ENCODE results near the gene EVA1A.

DNA sequence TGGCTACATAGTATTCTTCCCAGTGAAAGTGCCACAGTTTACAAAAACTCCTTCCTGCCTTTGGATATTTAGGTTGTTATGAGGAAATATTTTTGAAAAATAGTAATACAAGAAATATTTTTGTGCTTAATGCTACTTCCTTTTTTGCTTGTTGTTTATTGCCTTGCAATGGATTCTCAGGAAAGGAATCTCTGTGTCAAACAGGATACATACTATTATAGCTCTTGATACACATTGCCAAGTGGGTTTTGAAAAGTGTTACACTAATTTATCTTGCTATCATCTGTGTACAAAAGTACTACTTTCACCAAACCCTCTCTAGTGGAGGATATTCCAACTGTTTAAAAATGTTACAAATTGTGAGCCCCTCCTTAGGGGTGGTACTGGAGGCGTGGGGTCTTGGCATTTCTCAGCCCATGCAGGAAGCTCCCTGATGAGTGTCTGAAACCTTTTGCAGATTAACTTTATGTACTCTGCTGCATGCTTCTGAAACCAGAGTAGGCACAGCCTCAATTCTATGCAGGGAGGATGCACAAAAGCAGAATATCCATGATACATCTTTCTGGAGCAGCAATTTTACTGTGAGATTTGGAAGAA lies 54.5 kb downstream of the EVA1A start:
- TF ChIP-seq POLR2A (IDR thresholded peaks at IDR 0.05; ENCODE audit: low read depth, low read length) (no peak), POLR2AphosphoS5 (IDR thresholded peaks at IDR 0.05; ENCODE audit: low read depth, low read length) (no peak)

Measured in GM12892 (cell line).